OCI-LY7 (cell line): ENCODE data around the gene WNT16.

Experiments
- EZH2phosphoT487 ChIP-seq: fragments of 200-600 bp; sonication (generic); IDR thresholded peaks from 2 replicates; pipeline ENCODE4 v1.6.1; 2018; ENCODE audit warnings: low read depth, borderline replicate concordance, mild to moderate bottlenecking, mixed run types, antibody characterized with exemption, low read length, moderate library complexity, mixed read lengths
- TF ChIP-seq, protein P1 (sequence below): fragments of 200-600 bp; sonication (generic); conservative IDR thresholded peaks from 2 replicates; pipeline ENCODE4 v1.5.1; 2014; ENCODE audit warnings: mild to moderate bottlenecking, antibody characterized with exemption, low read length, moderate library complexity, mixed read lengths

DNA sequence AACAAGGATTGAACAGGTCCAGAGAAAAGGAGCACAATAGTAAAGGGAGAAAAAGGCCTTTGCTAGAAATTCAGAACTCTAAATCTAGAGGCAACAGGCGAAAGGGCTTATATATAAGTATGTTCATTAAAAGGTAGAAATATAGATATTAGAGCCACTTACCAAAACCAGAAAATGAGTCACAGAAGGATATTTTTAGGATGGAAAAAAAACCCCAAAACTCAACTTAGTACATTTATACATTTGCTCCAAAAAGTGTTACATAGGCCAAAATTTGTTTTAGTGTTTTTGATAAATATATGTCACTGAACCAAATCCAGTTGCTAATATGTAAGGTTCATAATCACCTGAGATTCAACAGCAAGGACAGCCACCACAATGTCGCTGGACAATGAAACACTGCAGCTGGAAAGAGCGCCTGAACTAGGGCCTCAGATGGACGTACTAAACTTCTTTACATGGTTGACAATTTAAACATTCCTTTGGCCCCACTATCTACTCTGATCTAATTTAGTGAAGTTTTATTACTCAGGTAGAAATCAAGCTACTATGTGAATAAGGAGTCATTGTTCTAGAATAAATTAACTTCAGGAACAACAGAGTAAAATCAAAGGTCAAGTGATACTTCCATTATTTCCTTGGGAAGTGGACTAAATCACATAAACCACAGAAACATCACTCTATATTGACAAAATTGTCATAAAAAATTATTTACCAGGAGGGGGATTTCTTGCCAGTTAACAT, 56.4 kb downstream of the WNT16 start:
- TF ChIP-seq, protein P1, sequence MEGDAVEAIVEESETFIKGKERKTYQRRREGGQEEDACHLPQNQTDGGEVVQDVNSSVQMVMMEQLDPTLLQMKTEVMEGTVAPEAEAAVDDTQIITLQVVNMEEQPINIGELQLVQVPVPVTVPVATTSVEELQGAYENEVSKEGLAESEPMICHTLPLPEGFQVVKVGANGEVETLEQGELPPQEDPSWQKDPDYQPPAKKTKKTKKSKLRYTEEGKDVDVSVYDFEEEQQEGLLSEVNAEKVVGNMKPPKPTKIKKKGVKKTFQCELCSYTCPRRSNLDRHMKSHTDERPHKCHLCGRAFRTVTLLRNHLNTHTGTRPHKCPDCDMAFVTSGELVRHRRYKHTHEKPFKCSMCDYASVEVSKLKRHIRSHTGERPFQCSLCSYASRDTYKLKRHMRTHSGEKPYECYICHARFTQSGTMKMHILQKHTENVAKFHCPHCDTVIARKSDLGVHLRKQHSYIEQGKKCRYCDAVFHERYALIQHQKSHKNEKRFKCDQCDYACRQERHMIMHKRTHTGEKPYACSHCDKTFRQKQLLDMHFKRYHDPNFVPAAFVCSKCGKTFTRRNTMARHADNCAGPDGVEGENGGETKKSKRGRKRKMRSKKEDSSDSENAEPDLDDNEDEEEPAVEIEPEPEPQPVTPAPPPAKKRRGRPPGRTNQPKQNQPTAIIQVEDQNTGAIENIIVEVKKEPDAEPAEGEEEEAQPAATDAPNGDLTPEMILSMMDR, result no peak
- TF ChIP-seq EZH2phosphoT487, result no peak
